Non-pigmented ciliary epithelial cell (primary cell): Measurements from ENCODE around the gene SEC16A.

Experiments
- DNase-seq: peaks from one replicate; pipeline ENCODE4 v3.0.0-alpha.2; 2010; ENCODE audit warnings: low read depth

The SEC16A gene

GRCh38 chr9:136482793-136483588 lies at the start of gene SEC16A:
Gene SEC16A (minus strand): TSS chr9:136483040. CDS start chr9:136477615, 5,425 bp downstream.
- DNase-seq, result peak; percentile 86

GRCh38 chr9:136531904-136532798 lies 49.3 kb upstream of the SEC16A start:
- no peak for DNase-seq

- DNase-seq, result no peak
Measured at GRCh38 chr9:136531186-136531903, 48.5 kb upstream of the SEC16A start.

GRCh38 chr9:136530461-136531089 lies 47.7 kb upstream of the SEC16A start:
- no peak for DNase-seq

GRCh38 chr9:136529516-136530460 lies 46.9 kb upstream of the SEC16A start:
- DNase-seq, result no peak

- DNase-seq, result no peak
Measured at GRCh38 chr9:136528716-136529341, 46.0 kb upstream of the SEC16A start.

- DNase-seq, result no peak
Measured at GRCh38 chr9:136527721-136528710, 45.2 kb upstream of the SEC16A start.

GRCh38 chr9:136527131-136527530 lies 44.3 kb upstream of the SEC16A start:
- DNase-seq, result no peak

GRCh38 chr9:136526625-136527066 lies 43.8 kb upstream of the SEC16A start:
- DNase-seq, result no peak

GRCh38 chr9:136525841-136526499 lies 43.1 kb upstream of the SEC16A start:
- no peak for DNase-seq

GRCh38 chr9:136525207-136525606 lies 42.4 kb upstream of the SEC16A start:
- DNase-seq, result no peak

GRCh38 chr9:136522314-136523237 lies 39.7 kb upstream of the SEC16A start:
- DNase-seq, result no peak

- no peak for DNase-seq
Measured at GRCh38 chr9:136521537-136521936, 38.7 kb upstream of the SEC16A start.

GRCh38 chr9:136520053-136520540 lies 37.3 kb upstream of the SEC16A start:
- DNase-seq, result no peak

GRCh38 chr9:136519263-136520052 lies 36.6 kb upstream of the SEC16A start:
- no peak for DNase-seq

- DNase-seq, result no peak
Measured at GRCh38 chr9:136518623-136519022, 35.8 kb upstream of the SEC16A start.
